OCI-LY7 (cell line): ENCODE results near the gene PKM.

Source experiments
- EZH2phosphoT487 ChIP-seq: fragments of 200-600 bp; sonication (generic); IDR thresholded peaks from 2 replicates; pipeline ENCODE4 v1.6.1; 2018; ENCODE audit warnings: low read depth, borderline replicate concordance, mild to moderate bottlenecking, mixed run types, antibody characterized with exemption, low read length, moderate library complexity, mixed read lengths
- TF ChIP-seq, protein P1 (sequence below): fragments of 200-600 bp; sonication (generic); conservative IDR thresholded peaks from 2 replicates; pipeline ENCODE4 v1.5.1; 2014; ENCODE audit warnings: mild to moderate bottlenecking, antibody characterized with exemption, low read length, moderate library complexity, mixed read lengths

DNA sequence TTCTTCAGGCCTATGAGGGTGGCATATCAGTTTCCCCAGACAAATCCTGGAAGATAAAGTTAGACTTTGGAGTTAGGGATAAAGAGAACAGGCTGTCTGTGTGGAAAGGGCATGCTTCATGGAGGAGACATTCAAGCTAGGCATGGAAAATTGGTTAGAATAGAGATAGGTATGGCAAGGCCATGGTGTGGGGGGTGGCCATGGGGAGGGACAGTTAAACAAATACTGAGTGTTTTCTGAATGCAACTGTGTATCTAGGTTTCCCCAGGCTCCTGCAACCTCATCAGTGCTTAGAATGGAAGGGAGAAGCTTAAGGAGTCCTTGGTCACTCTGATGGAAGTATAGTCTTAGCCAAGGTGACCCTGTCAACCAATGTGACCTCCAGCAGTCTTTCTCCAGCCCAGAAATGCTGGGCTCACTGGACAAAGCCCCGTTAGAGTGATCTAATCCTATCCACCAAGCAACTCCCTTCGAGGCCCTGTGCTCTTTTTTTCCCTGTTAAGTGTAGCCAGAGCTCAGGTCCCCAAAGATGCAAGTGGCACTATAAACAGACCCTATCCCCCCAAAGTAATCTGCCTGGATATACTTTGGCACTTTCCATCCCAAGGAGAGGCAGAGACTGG is 5.5 kb upstream of the PKM start:
- TF ChIP-seq, protein P1, sequence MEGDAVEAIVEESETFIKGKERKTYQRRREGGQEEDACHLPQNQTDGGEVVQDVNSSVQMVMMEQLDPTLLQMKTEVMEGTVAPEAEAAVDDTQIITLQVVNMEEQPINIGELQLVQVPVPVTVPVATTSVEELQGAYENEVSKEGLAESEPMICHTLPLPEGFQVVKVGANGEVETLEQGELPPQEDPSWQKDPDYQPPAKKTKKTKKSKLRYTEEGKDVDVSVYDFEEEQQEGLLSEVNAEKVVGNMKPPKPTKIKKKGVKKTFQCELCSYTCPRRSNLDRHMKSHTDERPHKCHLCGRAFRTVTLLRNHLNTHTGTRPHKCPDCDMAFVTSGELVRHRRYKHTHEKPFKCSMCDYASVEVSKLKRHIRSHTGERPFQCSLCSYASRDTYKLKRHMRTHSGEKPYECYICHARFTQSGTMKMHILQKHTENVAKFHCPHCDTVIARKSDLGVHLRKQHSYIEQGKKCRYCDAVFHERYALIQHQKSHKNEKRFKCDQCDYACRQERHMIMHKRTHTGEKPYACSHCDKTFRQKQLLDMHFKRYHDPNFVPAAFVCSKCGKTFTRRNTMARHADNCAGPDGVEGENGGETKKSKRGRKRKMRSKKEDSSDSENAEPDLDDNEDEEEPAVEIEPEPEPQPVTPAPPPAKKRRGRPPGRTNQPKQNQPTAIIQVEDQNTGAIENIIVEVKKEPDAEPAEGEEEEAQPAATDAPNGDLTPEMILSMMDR = no peak
- no peak for TF ChIP-seq EZH2phosphoT487
